Endothelial cell of hepatic sinusoid (primary cell): ENCODE results near the gene NRG2.

ENCODE experiments used
- in situ Hi-C: cut with HindIII; loops from 2 replicates; pipeline ENCODE4 v1.10.0; 2017; ENCODE audit warnings: low sequenced_read_pairs

Gene NRG2

GRCh38 chr5:139864716-139865483 is 178.2 kb downstream of the NRG2 start:
- in situ Hi-C loops, result loop anchor here (5.0 kb wide), 2 partner anchors 62 to 93 kb away; no protein-coding TSS in a partner anchor

- in situ Hi-C loops, result no loop called here
Observed at GRCh38 chr5:139863855-139864558, 179.1 kb downstream of the NRG2 start.

GRCh38 chr5:139863361-139863760 is 179.7 kb downstream of the NRG2 start:
- in situ Hi-C loops, result no loop called here

DNA sequence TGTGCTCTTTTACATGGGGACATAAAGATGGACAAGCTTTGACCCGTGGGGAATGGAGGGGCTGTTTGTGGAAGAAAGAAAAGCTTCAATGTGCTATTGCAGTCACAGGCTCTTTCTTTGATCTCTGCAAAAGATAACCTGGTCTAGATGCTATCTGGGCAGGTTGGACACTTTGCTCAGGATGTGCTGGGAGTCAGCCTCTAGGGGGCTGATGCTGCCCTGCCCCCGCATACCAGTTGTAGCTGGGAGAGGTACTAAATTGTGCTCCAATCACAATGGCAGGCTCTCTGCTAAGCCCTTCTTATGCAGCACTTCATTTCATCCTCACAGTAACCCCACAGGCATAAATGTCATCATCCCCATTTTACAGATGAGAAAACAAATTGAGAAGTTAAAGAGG is 180.3 kb downstream of the NRG2 start:
- in situ Hi-C loops, result no loop called here

DNA sequence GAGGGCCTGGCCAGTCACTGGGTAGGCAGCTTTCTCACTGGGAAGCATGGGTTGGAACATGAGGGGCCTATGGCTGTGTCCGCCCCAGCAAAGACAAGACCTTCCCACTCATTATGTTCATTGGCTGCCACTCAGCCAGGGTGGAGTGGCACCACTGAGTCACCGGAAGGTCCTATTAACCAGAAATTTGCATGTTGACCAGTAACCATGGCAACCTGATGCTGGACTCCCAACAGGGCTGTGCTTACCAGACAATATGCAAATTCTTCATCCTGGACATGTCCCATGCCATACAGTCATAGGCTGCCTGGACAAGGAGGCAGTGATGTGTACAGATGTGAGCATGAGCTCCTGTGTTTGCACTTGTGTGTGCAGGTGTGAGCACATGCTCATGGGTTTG is 180.8 kb downstream of the NRG2 start:
- in situ Hi-C loops, result no loop called here

- in situ Hi-C loops, result no loop called here
Observed at GRCh38 chr5:139861889-139862207, 181.3 kb downstream of the NRG2 start.

DNA sequence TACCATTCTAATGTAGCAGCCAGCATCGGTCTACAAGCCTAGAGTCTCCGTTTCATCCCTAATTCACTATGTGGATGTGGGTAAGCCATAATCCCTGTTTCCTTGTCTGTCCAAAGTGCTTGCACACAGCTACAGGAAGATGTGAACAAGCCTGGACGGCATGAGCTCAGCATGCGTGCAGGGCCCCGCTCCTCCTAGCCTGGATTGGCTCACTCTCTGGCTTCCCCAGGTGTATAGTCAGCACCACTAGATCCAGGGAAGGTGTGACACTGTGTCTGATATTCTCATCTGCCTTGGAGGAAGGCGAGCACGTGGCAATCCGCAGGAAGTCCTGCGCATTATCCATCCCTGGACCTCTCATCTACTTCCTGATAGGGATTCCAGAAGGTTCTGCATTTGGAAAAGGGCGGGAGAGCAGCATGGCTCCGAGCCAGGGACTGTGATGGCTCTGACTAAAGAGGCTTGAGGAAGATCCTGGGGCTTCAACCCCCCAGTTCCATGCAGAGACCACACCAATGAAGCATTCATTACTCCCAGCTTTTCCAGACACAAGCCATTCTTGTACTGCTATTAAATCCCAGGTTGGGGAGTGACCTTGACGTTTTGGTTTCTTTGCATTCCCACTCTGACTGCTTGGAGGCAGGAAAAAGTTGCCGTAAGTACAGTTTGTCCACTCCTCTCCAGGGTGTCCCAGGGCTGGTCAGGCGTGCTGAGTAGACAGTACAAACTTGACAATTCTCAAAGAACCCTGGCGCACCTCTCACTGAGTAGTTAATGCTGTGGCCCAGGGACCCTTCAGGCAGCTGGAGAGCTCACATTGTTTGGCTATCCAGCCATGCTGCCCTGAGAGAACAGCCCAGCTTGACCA is 181.8 kb downstream of the NRG2 start:
- in situ Hi-C loops, result no loop called here

- in situ Hi-C loops, result no loop called here
Observed at GRCh38 chr5:139859013-139859412, 184.1 kb downstream of the NRG2 start.

- in situ Hi-C loops, result no loop called here
Observed at GRCh38 chr5:139856714-139857113, 186.4 kb downstream of the NRG2 start.

DNA sequence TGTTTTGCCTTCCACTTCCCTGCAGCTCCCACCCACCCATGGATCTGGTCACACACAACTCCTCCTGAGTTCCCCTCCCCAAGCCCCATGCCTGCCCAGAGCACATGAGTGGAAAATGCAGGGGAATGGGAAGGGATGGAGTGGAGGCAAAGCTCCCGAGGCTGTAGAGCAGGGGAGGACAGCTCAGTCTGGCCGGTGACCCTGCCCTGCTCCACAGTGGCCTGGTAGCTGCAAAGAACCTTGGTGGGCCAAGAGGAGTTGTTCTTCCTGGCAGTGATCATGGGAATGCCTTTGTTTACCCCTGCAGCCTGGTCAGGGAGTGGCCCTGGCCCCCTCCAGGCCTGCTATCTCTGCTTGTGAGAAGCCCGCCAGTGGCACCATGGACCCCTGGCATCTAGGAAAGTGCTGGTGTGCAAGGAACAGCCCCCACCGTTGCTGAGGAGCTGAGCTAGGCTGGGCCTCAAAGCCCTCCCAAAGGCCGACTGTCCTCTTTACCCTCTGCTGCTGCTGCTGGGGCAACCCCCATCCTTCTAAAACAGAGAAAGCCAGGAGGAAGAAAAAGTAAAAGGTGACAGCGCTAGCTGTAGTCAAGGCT is 187.1 kb downstream of the NRG2 start:
- in situ Hi-C loops, result no loop called here

DNA sequence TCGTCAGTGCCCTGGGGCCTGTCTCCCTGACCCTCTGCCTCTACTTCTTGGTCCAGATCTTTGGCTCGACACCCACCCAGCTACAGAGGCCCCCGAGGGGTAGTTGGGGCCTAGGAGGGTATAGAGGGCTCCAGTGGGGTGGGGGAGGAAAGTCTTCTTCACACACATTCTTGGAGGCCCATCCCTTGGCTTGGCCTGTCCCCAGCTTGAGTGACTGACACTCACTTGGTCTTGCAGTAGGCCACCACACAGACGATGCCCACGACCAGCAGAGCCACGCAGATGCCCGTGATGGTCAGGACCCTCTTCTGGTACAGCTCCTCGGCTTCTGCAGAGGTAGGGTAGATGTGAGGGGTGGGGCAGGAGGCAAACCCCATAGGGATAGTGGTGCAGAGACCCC is 187.6 kb downstream of the NRG2 start:
- in situ Hi-C loops, result no loop called here

DNA sequence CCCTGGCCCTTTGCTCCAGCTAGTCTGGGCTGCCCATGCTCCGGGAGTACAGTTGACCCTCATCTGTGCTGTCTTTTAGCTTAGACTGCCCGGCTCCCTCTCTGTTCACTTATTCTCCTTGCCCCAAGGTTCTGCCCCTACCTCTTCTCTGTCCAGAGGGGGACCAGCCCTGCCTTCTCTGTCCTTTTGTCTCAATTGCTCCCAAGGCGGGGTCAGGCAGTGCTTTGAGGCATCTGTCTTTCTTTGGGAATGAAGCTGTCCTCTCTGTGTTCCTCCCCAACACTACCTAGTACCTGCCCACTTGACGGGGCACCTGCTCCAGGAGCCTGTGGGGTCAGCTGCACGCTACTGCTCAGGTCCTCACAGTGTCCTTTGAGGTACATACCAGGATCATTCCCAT is 188.1 kb downstream of the NRG2 start:
- in situ Hi-C loops, result no loop called here

- in situ Hi-C loops, result no loop called here
Observed at GRCh38 chr5:139854029-139854605, 189.0 kb downstream of the NRG2 start.

DNA sequence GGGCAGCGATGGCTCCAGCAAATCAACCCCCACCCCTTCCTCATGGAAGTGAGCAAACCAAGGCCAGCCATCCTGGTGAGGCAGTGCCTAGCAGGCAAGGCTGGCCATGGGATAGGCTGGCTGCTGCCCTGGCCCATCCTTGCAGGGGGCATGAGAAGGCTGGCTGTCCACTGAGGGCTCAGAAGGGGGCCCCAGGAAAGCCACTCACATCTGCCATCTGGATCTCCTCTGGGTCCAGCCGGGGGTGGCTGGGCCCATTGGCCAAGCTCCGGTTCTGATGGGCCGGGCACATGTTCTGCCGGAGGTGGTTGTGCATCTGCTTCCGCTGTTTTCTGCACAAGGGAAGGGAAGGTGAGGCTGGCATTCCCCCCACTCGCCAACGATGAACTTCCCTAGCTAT is 190.4 kb downstream of the NRG2 start:
- in situ Hi-C loops, result no loop called here

DNA sequence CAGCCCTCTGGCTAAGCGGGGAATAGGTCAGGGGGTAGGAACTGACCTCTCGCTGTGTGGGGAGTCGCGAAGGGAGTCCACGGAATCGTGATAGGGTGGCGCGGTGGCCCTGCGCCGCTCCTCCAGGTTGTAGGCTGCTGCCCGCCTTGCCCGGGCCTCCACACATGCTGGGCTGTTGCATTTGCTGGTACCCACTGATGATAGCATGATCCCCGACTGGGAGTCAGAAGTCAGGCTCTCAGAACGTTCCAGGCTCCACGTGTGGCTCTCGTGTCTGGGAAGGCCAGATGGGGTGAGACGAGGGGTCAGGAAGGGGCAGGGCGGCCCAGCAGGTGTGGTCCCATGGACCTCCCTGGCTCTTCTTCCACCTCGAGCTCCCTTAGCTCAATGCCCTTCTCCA is 191.5 kb downstream of the NRG2 start:
- in situ Hi-C loops, result no loop called here

DNA sequence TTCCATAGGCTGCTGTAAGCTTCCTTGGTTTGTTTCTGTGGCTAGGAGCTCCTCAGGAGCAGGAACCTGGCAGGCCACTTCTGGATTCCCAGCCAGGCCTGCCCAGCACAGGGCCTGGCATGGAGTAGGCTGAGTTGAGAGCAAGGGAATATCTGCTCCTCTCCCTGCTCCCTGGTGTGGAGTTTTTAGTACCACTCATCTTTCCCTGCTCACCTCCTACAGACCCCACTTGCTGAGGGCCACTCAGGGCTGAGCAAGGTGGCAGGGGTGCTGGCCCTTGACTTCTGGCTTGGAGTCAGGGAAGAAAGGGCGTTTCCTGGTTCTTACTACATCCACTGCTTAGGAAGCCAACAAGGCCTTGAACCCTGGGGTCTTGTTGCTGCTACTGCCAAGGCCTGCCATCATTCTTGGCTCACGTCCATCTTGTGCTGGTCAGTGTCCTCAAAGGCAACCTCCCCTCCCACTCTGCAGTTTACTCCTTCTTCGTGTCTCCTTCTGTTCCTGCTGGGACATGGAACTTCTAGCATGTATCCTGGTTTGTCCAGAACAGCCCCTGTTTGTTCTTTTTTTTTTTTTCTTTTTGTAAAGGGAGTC is 192.6 kb downstream of the NRG2 start:
- in situ Hi-C loops, result no loop called here

DNA sequence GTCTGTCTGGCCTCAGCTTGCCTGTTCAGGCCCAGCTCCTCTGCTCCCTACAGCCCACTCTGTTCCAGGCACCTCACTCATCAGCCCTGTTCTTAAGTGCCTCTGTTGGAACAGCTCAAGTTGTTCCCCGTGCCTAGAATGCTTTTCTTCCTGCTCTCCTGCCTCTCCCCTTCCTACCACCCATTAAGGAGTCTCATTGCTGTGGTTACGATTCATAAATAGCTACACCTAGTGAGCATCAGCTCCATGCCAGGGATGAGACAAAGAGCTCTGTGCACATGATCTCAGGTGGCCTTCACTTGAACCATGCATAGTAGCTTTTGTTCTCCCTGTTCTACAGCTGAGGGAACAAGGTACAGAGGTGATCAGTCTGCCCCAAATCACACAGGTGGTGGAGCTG is 193.2 kb downstream of the NRG2 start:
- in situ Hi-C loops, result loop anchor here (5.0 kb wide), 1 partner anchor 67 kb away; no protein-coding TSS in a partner anchor

- in situ Hi-C loops, result loop anchor here (5.0 kb wide), 1 partner anchor 68 kb away; no protein-coding TSS in a partner anchor
Observed at GRCh38 chr5:139849501-139849900, 193.6 kb downstream of the NRG2 start.

- in situ Hi-C loops, result loop anchor here (5.0 kb wide), 1 partner anchor 69 kb away; no protein-coding TSS in a partner anchor
Observed at GRCh38 chr5:139848508-139849100, 194.5 kb downstream of the NRG2 start.
